AG04450 (cell line): Measurements from ENCODE around the gene PIP5K1B. TPM values are rescaled to one million over a fixed set of nuclear protein-coding genes. Genes with fewer than 3 reads are reported as not detected.

Experiments
- CTCF ChIA-PET: fragments of 300-600, 350-600 bp; formaldehyde crosslinking; extraction: SDS; loops from one replicate; lab custom pipeline; 2022; ENCODE audit warnings: antibody characterized with exemption, inconsistent platforms; lab: Charles Lee
- POLR2A ChIA-PET: fragments of 350-600 bp; formaldehyde crosslinking; extraction: SDS; loops from one replicate; lab custom pipeline; 2021; ENCODE audit warnings: antibody characterized with exemption, inconsistent platforms; lab: Yijun Ruan, JAX
- DNase-seq: peaks from one replicate; pipeline ENCODE4 v3.0.0-alpha.2; 2011; ENCODE audit warnings: low read depth, low spot score
- H3K27ac ChIP-seq: one replicate; pipeline ENCODE4 v1.5.1; 2012; ENCODE audit warnings: low read depth, low read length, control low read depth
- H3K27me3 ChIP-seq: one replicate; pipeline ENCODE4 v1.6.0; 2012; ENCODE audit warnings: low read length; ENCODE audit not compliant: control insufficient read depth, insufficient read depth
- H3K4me3 ChIP-seq: 2 replicates; pipeline ENCODE4 v1.5.1; 2011; ENCODE audit warnings: mild to moderate bottlenecking, low read depth, low read length, control low read depth
- H3K9me3 ChIP-seq: 2 replicates; pipeline ENCODE4 v1.5.1; 2012; ENCODE audit warnings: low read length; ENCODE audit not compliant: control insufficient read depth, insufficient read depth
- CTCF ChIP-seq: IDR thresholded peaks from 2 replicates; pipeline ENCODE4 v1.5.1; 2011; ENCODE audit warnings: low read depth, low read length, control low read depth, inconsistent platforms
- polyA plus RNA-seq: library from polyadenylated mRNA; depleted of rRNA; stranded (reverse); fragments of >200 nt; gene quantifications from 2 replicates; pipeline ENCODE4 v1.2.3, GENCODE V29; 2011

Gene PIP5K1B
- polyA plus RNA-seq, 1 experiment = not detected

- no peak for TF ChIP-seq CTCF
- ChIA-PET POLR2A (no interaction called here), CTCF (interaction anchor here (1.8 to 2.1 kb wide), 2 partner anchors 10 to 19 kb away, joined by 5 to 11 read pairs; no protein-coding TSS in a partner anchor)
- H3K4me3 ChIP-seq = no peak overlapping the region
- H3K27me3 ChIP-seq = peaks cover 2% of the 10 kb centered on the region
- H3K27ac ChIP-seq = no peak overlapping the region
- peaks cover 6% of the 10 kb centered on the region; the same call in 1 of the 2 replicates for H3K9me3 ChIP-seq
- no peak for DNase-seq
These were observed 304.7 kb downstream of the PIP5K1B start for GRCh38 chr9:69009708-69010107.

GRCh38 chr9:69012696-69013381 is 307.8 kb downstream of the PIP5K1B start:
- Histone ChIP-seq H3K4me3 (no peak overlapping the region), H3K27ac (no peak overlapping the region), H3K9me3 (peaks cover 6% of the 10 kb centered on the region; the same call in 1 of the 2 replicates), H3K27me3 (peaks cover 3% of the 10 kb centered on the region)
- POLR2A ChIA-PET = no interaction called here
- CTCF ChIA-PET = interaction anchor here (0.9 to 1.5 kb wide), 2 partner anchors 8 to 14 kb away, joined by 3 read pairs; no protein-coding TSS in a partner anchor
- no peak for DNase-seq
- TF ChIP-seq CTCF = no peak

- ChIA-PET POLR2A (no interaction called here), CTCF (interaction anchor here (1.5 kb wide), 1 partner anchor 14 kb away, joined by 3 read pairs; no protein-coding TSS in a partner anchor)
- Histone ChIP-seq H3K27me3 (peaks cover 3% of the 10 kb centered on the region), H3K9me3 (peaks cover 6% of the 10 kb centered on the region; the same call in 1 of the 2 replicates), H3K4me3 (no peak overlapping the region), H3K27ac (no peak overlapping the region)
- DNase-seq = no peak
- TF ChIP-seq CTCF = no peak
These were observed 308.3 kb downstream of the PIP5K1B start for GRCh38 chr9:69013382-69013727.

- peaks cover 3% of the 10 kb centered on the region for H3K27me3 ChIP-seq
- POLR2A ChIA-PET = no interaction called here
- H3K4me3 ChIP-seq = no peak within 1 kb of the TSS
- no peak within 1 kb of the TSS for H3K27ac ChIP-seq
- H3K9me3 ChIP-seq = peaks cover 6% of the 10 kb centered on the region; the same call in 1 of the 2 replicates
- no peak for TF ChIP-seq CTCF
- DNase-seq = no peak
- CTCF ChIA-PET = no interaction called here
These were observed 309.0 kb downstream of the PIP5K1B start, which contains the start of gene PRKACG for GRCh38 chr9:69014013-69014412. Gene PRKACG, minus strand, starts transcription at chr9:69014113. Its CDS starts 21 bp downstream, at chr9:69014092.
